Lung (tissue), 12 donors: ENCODE measurements around the gene OR8B12. TPM values are rescaled to one million over a fixed set of nuclear protein-coding genes. Genes with fewer than 3 reads are reported as not detected.

Experiments
- ATAC-seq: fragments of 200-7000 bp; cut with Tn5 transposase; one replicate; pipeline ENCODE4 v1.9.1; 2020; ENCODE audit warnings: moderate number of reproducible peaks; ENCODE audit not compliant: insufficient read depth, low FRiP score
- DNase-seq, 3 donors: peaks; one replicate each; pipeline ENCODE4 v3.0.0-alpha.2; 2013 to 2017
- H3K27ac ChIP-seq, 2 donors: one replicate each; pipeline ENCODE4 v1.5.1; 2013; ENCODE audit warnings: mild to moderate bottlenecking in 2 of 2, moderate library complexity in 2 of 2, control low read depth in 1 of 2, inconsistent platforms in 1 of 2, low read depth in 1 of 2, low read length in 1 of 2
- H3K27me3 ChIP-seq, 3 donors: one replicate each; pipeline ENCODE4 v1.5.1; 2013; ENCODE audit warnings: low read length in 2 of 3; ENCODE audit not compliant: control insufficient read depth in 3 of 3, insufficient read depth in 3 of 3
- H3K36me3 ChIP-seq, 4 donors: one replicate each; pipeline ENCODE4 v1.5.1; 2013; ENCODE audit warnings: low read length in 4 of 4, mild to moderate bottlenecking in 1 of 4, moderate library complexity in 1 of 4; ENCODE audit not compliant: control insufficient read depth in 4 of 4, insufficient read depth in 4 of 4
- H3K4me1 ChIP-seq, 5 donors: one replicate each; pipeline ENCODE4 v1.5.1; 2013; ENCODE audit warnings: low read length in 5 of 5, mild to moderate bottlenecking in 2 of 5, moderate library complexity in 1 of 5; ENCODE audit not compliant: control insufficient read depth in 5 of 5, insufficient read depth in 5 of 5
- H3K4me3 ChIP-seq: one replicate; pipeline ENCODE4 v1.5.1; 2013; ENCODE audit warnings: mild to moderate bottlenecking, control low read depth, moderate library complexity
- H3K9ac ChIP-seq, 2 donors: one replicate each; pipeline ENCODE4 v1.5.1; 2013; ENCODE audit warnings: low read length in 2 of 2, control low read depth in 1 of 2; ENCODE audit not compliant: insufficient read depth in 1 of 2
- H3K9me3 ChIP-seq, 4 donors: one replicate each; pipeline ENCODE4 v1.5.1; 2013; ENCODE audit warnings: low read length in 3 of 4, mild to moderate bottlenecking in 1 of 4, moderate library complexity in 1 of 4; ENCODE audit not compliant: control insufficient read depth in 4 of 4, insufficient read depth in 3 of 4
- WGBS, 2 donors: extraction: QIAGEN DNeasy Blood & Tissue Kit; methylation state at CpG; one replicate each; pipeline ENCODE4 v1.1.7; 2013; 5-methylcytosine and 5-hydroxymethylcytosine counted together
- polyA plus RNA-seq, 2 donors: library from polyadenylated mRNA; stranded (reverse); fragments of 200-250 nt; gene quantifications; one replicate each; pipeline ENCODE4 v1.2.1, GENCODE V29; 2013
- total RNA-seq, 2 donors: library from RNA; depleted of rRNA in 1 of 2; stranded (reverse); fragments of >200 nt in 1 of 2; gene quantifications; one replicate each; pipeline ENCODE4 v1.2.1, GENCODE V29; 2014 to 2021
- TF ChIP-seq, protein P1 (sequence below): IDR thresholded peaks from 2 replicates; pipeline ENCODE4 v1.5.1; 2012; ENCODE audit warnings: mild to moderate bottlenecking; ENCODE audit errors: control extremely low read depth, extremely low read depth
- donor health status: control.
- donor health status: control.
- donor health status: Bipolar disorder and iron deficiency.
- donor health status: healthy.
- donor health status: DM: yes; HTN: yes; CAD: no.

The OR8B12 gene
- total and polyA plus RNA-seq, 4 donors = not detected

DNA sequence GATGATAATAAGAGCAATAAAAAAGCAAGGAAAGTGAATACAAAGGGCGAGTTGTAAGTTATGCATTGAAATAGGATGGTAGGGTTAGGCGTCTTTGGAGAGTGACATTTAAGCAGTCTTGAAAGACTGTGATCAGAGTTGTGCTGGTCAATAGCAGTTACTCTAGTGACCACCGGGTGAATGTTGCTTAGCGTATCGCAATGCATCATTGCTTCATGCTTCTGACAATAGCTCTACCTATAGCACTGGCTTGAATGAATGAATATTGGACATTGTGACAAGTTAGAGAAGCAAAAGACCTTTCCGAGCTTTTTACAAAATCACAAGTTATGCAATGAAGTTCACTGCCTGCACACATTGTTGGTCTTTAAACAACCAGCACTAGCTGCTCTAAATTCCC lies 7.7 kb upstream of the OR8B12 start:
- WGBS, 2 donors = 84 to 85% methylated on average over 6 of the region's 6 CpGs
- ATAC-seq = no peak
- Histone ChIP-seq H3K27me3 (no peaks in the 10 kb centered on the region), H3K9ac (no peak overlapping the region), H3K9me3 (no peaks in the 10 kb centered on the region), H3K4me1 (no peaks in the 10 kb centered on the region), H3K36me3 (no peaks in the 10 kb centered on the region), H3K27ac (no peak overlapping the region), H3K4me3 (no peak overlapping the region)
- DNase-seq = no peak
- TF ChIP-seq, protein P1, sequence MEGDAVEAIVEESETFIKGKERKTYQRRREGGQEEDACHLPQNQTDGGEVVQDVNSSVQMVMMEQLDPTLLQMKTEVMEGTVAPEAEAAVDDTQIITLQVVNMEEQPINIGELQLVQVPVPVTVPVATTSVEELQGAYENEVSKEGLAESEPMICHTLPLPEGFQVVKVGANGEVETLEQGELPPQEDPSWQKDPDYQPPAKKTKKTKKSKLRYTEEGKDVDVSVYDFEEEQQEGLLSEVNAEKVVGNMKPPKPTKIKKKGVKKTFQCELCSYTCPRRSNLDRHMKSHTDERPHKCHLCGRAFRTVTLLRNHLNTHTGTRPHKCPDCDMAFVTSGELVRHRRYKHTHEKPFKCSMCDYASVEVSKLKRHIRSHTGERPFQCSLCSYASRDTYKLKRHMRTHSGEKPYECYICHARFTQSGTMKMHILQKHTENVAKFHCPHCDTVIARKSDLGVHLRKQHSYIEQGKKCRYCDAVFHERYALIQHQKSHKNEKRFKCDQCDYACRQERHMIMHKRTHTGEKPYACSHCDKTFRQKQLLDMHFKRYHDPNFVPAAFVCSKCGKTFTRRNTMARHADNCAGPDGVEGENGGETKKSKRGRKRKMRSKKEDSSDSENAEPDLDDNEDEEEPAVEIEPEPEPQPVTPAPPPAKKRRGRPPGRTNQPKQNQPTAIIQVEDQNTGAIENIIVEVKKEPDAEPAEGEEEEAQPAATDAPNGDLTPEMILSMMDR = no peak

- ATAC-seq = no peak
- WGBS, 2 donors = 55 to 69% methylated on average over 6 of the region's 6 CpGs
- H3K4me1 ChIP-seq = peaks cover 0 to 6% (median 0%) of the 10 kb centered on the region in 5 donors
- TF ChIP-seq, protein P1 = no peak
- H3K9me3 ChIP-seq = peaks cover 0 to 2% (median 0%) of the 10 kb centered on the region in 4 donors
- no peaks in the 10 kb centered on the region for H3K27me3 ChIP-seq
- no peak overlapping the region for H3K9ac ChIP-seq
- no peak overlapping the region for H3K27ac ChIP-seq
- no peak overlapping the region for H3K4me3 ChIP-seq
- no peak for DNase-seq
- no peaks in the 10 kb centered on the region for H3K36me3 ChIP-seq
These were observed 309 bp downstream of the OR8B12 start for GRCh38 chr11:124543145-124543544.

- H3K9me3 ChIP-seq = peaks cover 0 to 2% (median 0%) of the 10 kb centered on the region in 4 donors
- peaks cover 0 to 16% (median 0%) of the 10 kb centered on the region in 5 donors for H3K4me1 ChIP-seq
- ATAC-seq (no peak), DNase-seq (no peak)
- no peak overlapping the region for H3K9ac ChIP-seq
- H3K4me3 ChIP-seq = no peak overlapping the region
- no peaks in the 10 kb centered on the region for H3K36me3 ChIP-seq
- H3K27me3 ChIP-seq = no peaks in the 10 kb centered on the region
- TF ChIP-seq, protein P1 = no peak
- H3K27ac ChIP-seq = no peak overlapping the region
- 84 to 85% methylated on average over 6 of the region's 6 CpGs for WGBS, 2 donors
These were observed 2.2 kb downstream of the OR8B12 start for GRCh38 chr11:124541204-124541603.

GRCh38 chr11:124538019-124538418 lies 5.4 kb downstream of the OR8B12 start:
- H3K9ac ChIP-seq = no peak overlapping the region
- no peak overlapping the region for H3K27ac ChIP-seq
- no peaks in the 10 kb centered on the region for H3K36me3 ChIP-seq
- DNase-seq = peak; percentile 49 to 91 (median 57)
- no peak for ATAC-seq
- TF ChIP-seq, protein P1 = no peak
- WGBS, 2 donors = 62 to 69% methylated on average over 1 of the region's 1 CpG
- H3K9me3 ChIP-seq = peaks cover 0 to 1% (median 0%) of the 10 kb centered on the region in 4 donors
- H3K4me1 ChIP-seq = peaks cover 0 to 16% (median 0%) of the 10 kb centered on the region in 5 donors
- no peak overlapping the region for H3K4me3 ChIP-seq
- H3K27me3 ChIP-seq = no peaks in the 10 kb centered on the region
